GM23338 (cell line): ENCODE measurements around the gene NID1. TPM values are rescaled to one million over a fixed set of nuclear protein-coding genes. Genes with fewer than 3 reads are reported as not detected.

Experiments
- ATAC-seq: fragments of 200-7000 bp; cut with Tn5 transposase; 3 replicates; pipeline ENCODE4 v1.9.1; 2020
- DNase-seq: peaks from one replicate; pipeline ENCODE4 v3.0.0-alpha.2; 2015; ENCODE audit warnings: low spot score
- H2AFZ ChIP-seq: fragments of 200-600 bp; sonication (generic); 2 replicates; pipeline ENCODE4 v1.8.0; 2016; ENCODE audit warnings: antibody characterized with exemption, mild to moderate bottlenecking, moderate library complexity
- H3F3A ChIP-seq: fragments of 200-600 bp; sonication (generic); replicated peaks from 2 replicates; pipeline ENCODE4 v1.8.0; 2017; ENCODE audit warnings: antibody characterized with exemption, mixed run types, low read depth
- H3K27ac ChIP-seq: fragments of 200-600 bp; sonication (generic); 2 replicates; pipeline ENCODE4 v1.6.1; 2016; ENCODE audit warnings: low read depth
- H3K27me3 ChIP-seq: fragments of 200-600 bp; sonication (generic); 2 replicates; pipeline ENCODE4 v1.8.0; 2016; ENCODE audit warnings: mild to moderate bottlenecking, mixed run types, moderate library complexity; ENCODE audit not compliant: insufficient read depth
- H3K36me3 ChIP-seq: fragments of 200-600 bp; sonication (generic); 2 replicates; pipeline ENCODE4 v1.8.0; 2016; ENCODE audit warnings: mild to moderate bottlenecking; ENCODE audit not compliant: insufficient read depth
- H3K4me1 ChIP-seq: fragments of 200-600 bp; sonication (generic); 2 replicates; pipeline ENCODE4 v1.8.0; 2016; ENCODE audit warnings: mild to moderate bottlenecking, moderate library complexity; ENCODE audit not compliant: insufficient read depth
- H3K4me2 ChIP-seq: fragments of 200-600 bp; sonication (generic); 2 replicates; pipeline ENCODE4 v1.7.1; 2017; ENCODE audit warnings: mixed run types
- H3K4me3 ChIP-seq: fragments of 200-600 bp; sonication (generic); 2 replicates; pipeline ENCODE4 v1.6.1; 2016; ENCODE audit warnings: mixed run types
- H3K79me2 ChIP-seq: fragments of 200-600 bp; sonication (generic); replicated peaks from 2 replicates; pipeline ENCODE4 v1.8.0; 2017; ENCODE audit warnings: mild to moderate bottlenecking; ENCODE audit not compliant: insufficient read depth
- H3K9me2 ChIP-seq: fragments of 200-600 bp; sonication (generic); 2 replicates; pipeline ENCODE4 v1.8.0; 2017; ENCODE audit not compliant: insufficient read depth
- H4K20me1 ChIP-seq: fragments of 200-600 bp; sonication (generic); replicated peaks from 2 replicates; pipeline ENCODE4 v1.8.0; 2017; ENCODE audit warnings: mild to moderate bottlenecking; ENCODE audit not compliant: insufficient read depth
- H3K27ac Mint-ChIP-seq: 2 replicates; pipeline ENCODE4 v1.8.0; 2020; ENCODE audit warnings: inconsistent platforms, mild to moderate bottlenecking, moderate library complexity, mixed read lengths
- H3K27me3 Mint-ChIP-seq: 3 replicates; pipeline ENCODE4 v1.8.0; 2022; ENCODE audit warnings: low read depth, mild to moderate bottlenecking, moderate library complexity, mixed read lengths, inconsistent platforms; ENCODE audit not compliant: insufficient read depth, poor library complexity
- H3K36me3 Mint-ChIP-seq: 3 replicates; pipeline ENCODE4 v1.8.0; 2021; ENCODE audit warnings: low read depth, mild to moderate bottlenecking, inconsistent platforms, moderate library complexity, mixed read lengths
- H3K4me1 Mint-ChIP-seq: 3 replicates; pipeline ENCODE4 v1.8.0; 2020; ENCODE audit warnings: mild to moderate bottlenecking, inconsistent platforms, mixed read lengths
- H3K4me3 Mint-ChIP-seq: 3 replicates; pipeline ENCODE4 v1.8.0; 2021; ENCODE audit warnings: moderate library complexity, mild to moderate bottlenecking, inconsistent platforms, mixed read lengths
- H3K9me3 Mint-ChIP-seq: 3 replicates; pipeline ENCODE4 v1.8.0; 2020; ENCODE audit warnings: moderate library complexity, mild to moderate bottlenecking, inconsistent platforms, mixed read lengths
- CREB1 ChIP-seq: fragments of 250-450 bp; sonication (Bioruptor Pico); IDR thresholded peaks from 2 replicates; pipeline ENCODE4 v1.5.0; 2020; ENCODE audit warnings: low read depth, mild to moderate bottlenecking, moderate library complexity
- ETS1 ChIP-seq: IDR thresholded peaks from 2 replicates; pipeline ENCODE4 v1.6.1; 2016; ENCODE audit warnings: antibody characterized with exemption
- EZH2 ChIP-seq: fragments of 200-600 bp; sonication (generic); IDR thresholded peaks from one replicate; pipeline ENCODE4 v1.8.0; 2017; ENCODE audit warnings: antibody characterized with exemption, mild to moderate bottlenecking, low read depth; ENCODE audit not compliant: unreplicated experiment
- EZH2phosphoT487 ChIP-seq: fragments of 200-600 bp; sonication (generic); IDR thresholded peaks from one replicate; pipeline ENCODE4 v1.8.1; 2018; ENCODE audit warnings: antibody characterized with exemption; ENCODE audit not compliant: unreplicated experiment
- JUNB ChIP-seq: IDR thresholded peaks from one replicate; pipeline ENCODE4 v1.6.1; 2016; ENCODE audit warnings: antibody characterized with exemption; ENCODE audit not compliant: unreplicated experiment
- NANOG ChIP-seq: IDR thresholded peaks from 2 replicates; pipeline ENCODE4 v1.6.1; 2016; ENCODE audit warnings: antibody characterized with exemption, borderline replicate concordance
- POLR2AphosphoS5 ChIP-seq: IDR thresholded peaks from 2 replicates; pipeline ENCODE4 v1.6.1; 2016; ENCODE audit warnings: antibody characterized with exemption, low read depth
- STAT1 ChIP-seq: IDR thresholded peaks from one replicate; pipeline ENCODE4 v1.6.1; 2016; ENCODE audit warnings: antibody characterized with exemption; ENCODE audit not compliant: unreplicated experiment
- ZNF114 ChIP-seq: fragments of 250-450 bp; sonication (Bioruptor Pico); IDR thresholded peaks from 2 replicates; pipeline ENCODE4 v1.5.0; 2020; ENCODE audit warnings: mild to moderate bottlenecking, moderate library complexity
- ZNF462 ChIP-seq: fragments of 250-450 bp; sonication (Bioruptor Pico); IDR thresholded peaks from 2 replicates; pipeline ENCODE4 v1.5.0; 2020; ENCODE audit warnings: mild to moderate bottlenecking, moderate library complexity
- polyA plus RNA-seq: library from polyadenylated mRNA; unstranded; fragments of >200 nt; fragmentation: Nextera tagmentation; extraction: Ambion mirVana; gene quantifications from 2 replicates; pipeline ENCODE4 v1.2.1, GENCODE V29; 2016
- total RNA-seq: library from RNA; depleted of rRNA; stranded (reverse); fragments of >200 nt; shearing (Covaris generic); gene quantifications from 2 replicates; pipeline ENCODE4 v1.2.3, GENCODE V29; 2014
- TF ChIP-seq, protein P1 (sequence below), 2 experiments: fragments of 200-600 bp in 1 of 2; sonication (generic) in 1 of 2; conservative IDR thresholded peaks; 2 replicates each; pipeline versions ENCODE4 v1.5.1 to v1.6.1; 2016 to 2017; ENCODE audit warnings: antibody characterized with exemption in 2 of 2, low read depth in 2 of 2, mild to moderate bottlenecking in 2 of 2, moderate library complexity in 1 of 2
- TF ChIP-seq, protein P2 (sequence below): IDR thresholded peaks from one replicate; pipeline ENCODE4 v1.6.1; 2018; ENCODE audit warnings: antibody characterized with exemption; ENCODE audit not compliant: unreplicated experiment

Gene NID1
- total and polyA plus RNA-seq, 2 experiments from 2014 or later, result 7.1 to 32.5 TPM

- TF ChIP-seq POLR2AphosphoS5 (no peak), CREB1 (CRISPR knock-in tag) (no peak), STAT1 (no peak)
- TF ChIP-seq, protein P1, sequence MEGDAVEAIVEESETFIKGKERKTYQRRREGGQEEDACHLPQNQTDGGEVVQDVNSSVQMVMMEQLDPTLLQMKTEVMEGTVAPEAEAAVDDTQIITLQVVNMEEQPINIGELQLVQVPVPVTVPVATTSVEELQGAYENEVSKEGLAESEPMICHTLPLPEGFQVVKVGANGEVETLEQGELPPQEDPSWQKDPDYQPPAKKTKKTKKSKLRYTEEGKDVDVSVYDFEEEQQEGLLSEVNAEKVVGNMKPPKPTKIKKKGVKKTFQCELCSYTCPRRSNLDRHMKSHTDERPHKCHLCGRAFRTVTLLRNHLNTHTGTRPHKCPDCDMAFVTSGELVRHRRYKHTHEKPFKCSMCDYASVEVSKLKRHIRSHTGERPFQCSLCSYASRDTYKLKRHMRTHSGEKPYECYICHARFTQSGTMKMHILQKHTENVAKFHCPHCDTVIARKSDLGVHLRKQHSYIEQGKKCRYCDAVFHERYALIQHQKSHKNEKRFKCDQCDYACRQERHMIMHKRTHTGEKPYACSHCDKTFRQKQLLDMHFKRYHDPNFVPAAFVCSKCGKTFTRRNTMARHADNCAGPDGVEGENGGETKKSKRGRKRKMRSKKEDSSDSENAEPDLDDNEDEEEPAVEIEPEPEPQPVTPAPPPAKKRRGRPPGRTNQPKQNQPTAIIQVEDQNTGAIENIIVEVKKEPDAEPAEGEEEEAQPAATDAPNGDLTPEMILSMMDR (conservative IDR thresholded peaks at IDR 0.05; ENCODE audit: low read depth in 2 of 2), result no peak
These were observed 85.7 kb downstream of the NID1 start (continued) for GRCh38 chr1:235979176-235979575.

DNA sequence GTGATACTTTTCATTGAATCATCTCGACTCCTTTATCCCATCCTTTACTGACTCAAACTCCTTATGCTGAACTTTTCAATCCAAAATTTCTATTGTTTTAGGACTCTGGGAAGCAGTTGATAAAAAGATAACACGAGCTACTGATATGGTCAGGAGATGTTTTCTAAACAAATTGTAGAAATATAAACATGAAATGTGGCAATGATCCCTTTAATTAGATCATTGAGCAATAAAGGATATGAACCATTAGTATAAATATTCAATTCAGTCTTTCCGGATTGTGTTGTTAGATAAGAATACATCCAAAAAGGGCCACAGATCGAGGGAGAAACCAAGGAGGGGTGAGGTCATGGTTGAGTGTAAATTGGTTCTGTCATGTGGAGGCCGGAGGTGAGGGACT lies 88.4 kb downstream of the NID1 start:
- no peaks in the 10 kb centered on the region; the same call in 1 of the 2 replicates for H3K9me2 ChIP-seq
- peaks cover 21% of the 10 kb centered on the region for H3K36me3 ChIP-seq
- Mint-ChIP-seq H3K9me3 (peaks cover 16% of the 10 kb centered on the region; the same call in 2 of the 3 replicates), H3K4me3 (no peak overlapping the region), H3K27me3 (peaks cover 7% of the 10 kb centered on the region), H3K36me3 (peaks cover 34% of the 10 kb centered on the region), H3K4me1 (peaks cover 2% of the 10 kb centered on the region), H3K27ac (no peak overlapping the region)
- no peaks in the 10 kb centered on the region for H3F3A ChIP-seq
- no peaks in the 10 kb centered on the region for H4K20me1 ChIP-seq
- peaks cover 1% of the 10 kb centered on the region; the same call in 1 of the 2 replicates for H3K4me1 ChIP-seq
- H3K79me2 ChIP-seq, result no peaks in the 10 kb centered on the region
- H3K4me3 ChIP-seq, result no peak overlapping the region
- DNase-seq (no peak), ATAC-seq (no peak)
- TF ChIP-seq NANOG (no peak), CREB1 (CRISPR knock-in tag) (no peak), ETS1 (no peak), JUNB (no peak), STAT1 (no peak), ZNF114 (no peak), ZNF462 (CRISPR knock-in tag) (no peak), EZH2 (no peak), EZH2phosphoT487 (no peak)
- TF ChIP-seq, protein P2, sequence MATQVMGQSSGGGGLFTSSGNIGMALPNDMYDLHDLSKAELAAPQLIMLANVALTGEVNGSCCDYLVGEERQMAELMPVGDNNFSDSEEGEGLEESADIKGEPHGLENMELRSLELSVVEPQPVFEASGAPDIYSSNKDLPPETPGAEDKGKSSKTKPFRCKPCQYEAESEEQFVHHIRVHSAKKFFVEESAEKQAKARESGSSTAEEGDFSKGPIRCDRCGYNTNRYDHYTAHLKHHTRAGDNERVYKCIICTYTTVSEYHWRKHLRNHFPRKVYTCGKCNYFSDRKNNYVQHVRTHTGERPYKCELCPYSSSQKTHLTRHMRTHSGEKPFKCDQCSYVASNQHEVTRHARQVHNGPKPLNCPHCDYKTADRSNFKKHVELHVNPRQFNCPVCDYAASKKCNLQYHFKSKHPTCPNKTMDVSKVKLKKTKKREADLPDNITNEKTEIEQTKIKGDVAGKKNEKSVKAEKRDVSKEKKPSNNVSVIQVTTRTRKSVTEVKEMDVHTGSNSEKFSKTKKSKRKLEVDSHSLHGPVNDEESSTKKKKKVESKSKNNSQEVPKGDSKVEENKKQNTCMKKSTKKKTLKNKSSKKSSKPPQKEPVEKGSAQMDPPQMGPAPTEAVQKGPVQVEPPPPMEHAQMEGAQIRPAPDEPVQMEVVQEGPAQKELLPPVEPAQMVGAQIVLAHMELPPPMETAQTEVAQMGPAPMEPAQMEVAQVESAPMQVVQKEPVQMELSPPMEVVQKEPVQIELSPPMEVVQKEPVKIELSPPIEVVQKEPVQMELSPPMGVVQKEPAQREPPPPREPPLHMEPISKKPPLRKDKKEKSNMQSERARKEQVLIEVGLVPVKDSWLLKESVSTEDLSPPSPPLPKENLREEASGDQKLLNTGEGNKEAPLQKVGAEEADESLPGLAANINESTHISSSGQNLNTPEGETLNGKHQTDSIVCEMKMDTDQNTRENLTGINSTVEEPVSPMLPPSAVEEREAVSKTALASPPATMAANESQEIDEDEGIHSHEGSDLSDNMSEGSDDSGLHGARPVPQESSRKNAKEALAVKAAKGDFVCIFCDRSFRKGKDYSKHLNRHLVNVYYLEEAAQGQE, result no peak
- no peak overlapping the region for H3K27ac ChIP-seq
- no peaks in the 10 kb centered on the region for H3K27me3 ChIP-seq
- no peak overlapping the region for H2AFZ ChIP-seq
- H3K4me2 ChIP-seq, result no peak overlapping the region
